Prostate gland (tissue), 2 donors: Measurements from ENCODE around the gene CPD.

Experiments
- POLR2A ChIP-seq: fragments of 450-650 bp; IDR thresholded peaks from one replicate; pipeline ENCODE4 v1.6.1; 2016; ENCODE audit warnings: antibody characterized with exemption, mild to moderate bottlenecking
- POLR2AphosphoS5 ChIP-seq: sonication (generic); formaldehyde crosslinking; IDR thresholded peaks from one replicate; pipeline ENCODE4 v1.6.1; 2017; ENCODE audit warnings: antibody characterized with exemption
- TF ChIP-seq, protein P1 (sequence below), 4 experiments: fragments of 200-600 bp in 2 of 4; fragments of 450-650 bp in 2 of 4; sonication (generic) in 2 of 4; IDR thresholded peaks; 1 replicate in 3 of 4; 2 replicates in 1 of 4; pipeline ENCODE4 v1.5.1; 2016 to 2019; ENCODE audit warnings: antibody characterized with exemption in 4 of 4, mild to moderate bottlenecking in 2 of 4, moderate library complexity in 2 of 4

DNA sequence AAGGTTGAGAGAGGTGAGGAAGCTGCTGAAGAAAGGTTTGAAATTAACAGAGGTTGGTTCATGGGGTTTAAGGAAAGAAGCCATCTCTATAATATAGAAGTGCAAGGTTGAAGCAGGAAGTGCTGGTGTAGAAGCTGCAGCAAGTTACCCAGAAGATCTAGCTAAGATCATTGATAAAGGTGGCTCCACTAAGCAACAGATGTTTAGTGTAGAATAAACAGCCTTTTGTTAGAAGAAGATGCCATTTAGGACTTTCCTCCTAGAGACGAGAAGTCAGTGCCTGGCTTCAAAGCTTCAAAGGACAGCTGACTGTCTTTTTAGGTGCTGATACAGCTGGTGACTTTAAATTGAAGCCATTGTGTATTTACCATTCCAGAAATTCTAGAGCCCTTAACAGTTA is 127.8 kb downstream of the CPD start:
- TF ChIP-seq, protein P1, sequence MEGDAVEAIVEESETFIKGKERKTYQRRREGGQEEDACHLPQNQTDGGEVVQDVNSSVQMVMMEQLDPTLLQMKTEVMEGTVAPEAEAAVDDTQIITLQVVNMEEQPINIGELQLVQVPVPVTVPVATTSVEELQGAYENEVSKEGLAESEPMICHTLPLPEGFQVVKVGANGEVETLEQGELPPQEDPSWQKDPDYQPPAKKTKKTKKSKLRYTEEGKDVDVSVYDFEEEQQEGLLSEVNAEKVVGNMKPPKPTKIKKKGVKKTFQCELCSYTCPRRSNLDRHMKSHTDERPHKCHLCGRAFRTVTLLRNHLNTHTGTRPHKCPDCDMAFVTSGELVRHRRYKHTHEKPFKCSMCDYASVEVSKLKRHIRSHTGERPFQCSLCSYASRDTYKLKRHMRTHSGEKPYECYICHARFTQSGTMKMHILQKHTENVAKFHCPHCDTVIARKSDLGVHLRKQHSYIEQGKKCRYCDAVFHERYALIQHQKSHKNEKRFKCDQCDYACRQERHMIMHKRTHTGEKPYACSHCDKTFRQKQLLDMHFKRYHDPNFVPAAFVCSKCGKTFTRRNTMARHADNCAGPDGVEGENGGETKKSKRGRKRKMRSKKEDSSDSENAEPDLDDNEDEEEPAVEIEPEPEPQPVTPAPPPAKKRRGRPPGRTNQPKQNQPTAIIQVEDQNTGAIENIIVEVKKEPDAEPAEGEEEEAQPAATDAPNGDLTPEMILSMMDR (IDR thresholded peaks at IDR 0.05): no peak
- TF ChIP-seq POLR2AphosphoS5: no peak
- no peak for TF ChIP-seq POLR2A
